HuH-7 (cell line): ENCODE data around the gene MIPOL1.
A peak's percentile ranks its signal among the peaks of the same experiment; 100 is the strongest.
"Not testable (repeated sequence)": the region's sequence is repeated elsewhere in the genome, so short reads cannot be mapped to it uniquely, and the experiment has no call there.

Source experiments
- DNase-seq: peaks from one replicate; pipeline ENCODE4 v3.0.0; 2011; ENCODE audit warnings: low spot score

MIPOL1 gene

DNA sequence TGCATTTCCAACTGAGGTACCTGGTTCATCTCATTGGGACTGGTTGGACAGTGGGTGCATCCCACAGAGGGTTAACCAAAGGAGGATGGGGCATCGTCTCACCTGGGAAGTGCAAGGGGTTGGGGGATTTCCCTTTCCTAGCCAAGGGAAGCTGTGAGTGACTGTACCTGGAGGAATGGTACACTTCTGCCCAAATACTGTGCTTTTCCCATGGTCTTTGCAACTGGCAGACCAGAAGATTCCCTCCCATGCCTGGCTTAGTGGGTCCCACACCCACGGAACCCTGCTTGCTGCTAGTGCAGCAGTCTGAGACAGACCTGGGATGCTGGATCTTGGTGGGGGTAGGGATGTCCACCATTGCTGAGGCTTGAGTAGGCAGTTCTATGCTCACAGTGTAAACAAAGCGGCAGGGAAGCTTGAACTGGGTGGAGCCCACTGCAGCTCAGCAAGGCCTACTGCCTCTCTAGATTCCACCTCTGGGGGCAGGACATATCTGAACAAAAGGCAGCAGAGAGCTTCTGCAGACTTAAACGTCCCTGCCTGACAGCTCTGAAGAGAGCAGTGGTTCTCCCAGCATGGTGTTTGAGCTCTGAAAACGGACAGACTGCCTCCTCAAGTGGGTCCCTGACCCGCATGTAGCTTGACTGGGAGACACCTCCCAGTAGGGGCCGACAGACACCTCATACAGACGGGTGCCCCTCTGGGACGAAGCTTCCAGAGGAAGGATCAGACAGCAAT is 9.7 kb upstream of the MIPOL1 start:
- DNase-seq: not testable (repeated sequence)

- DNase-seq: not testable (repeated sequence)
Measured at GRCh38 chr14:37189733-37190132, 8.0 kb upstream of the MIPOL1 start.

- no peak for DNase-seq
Measured at GRCh38 chr14:37194698-37195097, 3.0 kb upstream of the MIPOL1 start.

GRCh38 chr14:37195327-37195726 is 2.4 kb upstream of the MIPOL1 start:
- DNase-seq: no peak

DNA sequence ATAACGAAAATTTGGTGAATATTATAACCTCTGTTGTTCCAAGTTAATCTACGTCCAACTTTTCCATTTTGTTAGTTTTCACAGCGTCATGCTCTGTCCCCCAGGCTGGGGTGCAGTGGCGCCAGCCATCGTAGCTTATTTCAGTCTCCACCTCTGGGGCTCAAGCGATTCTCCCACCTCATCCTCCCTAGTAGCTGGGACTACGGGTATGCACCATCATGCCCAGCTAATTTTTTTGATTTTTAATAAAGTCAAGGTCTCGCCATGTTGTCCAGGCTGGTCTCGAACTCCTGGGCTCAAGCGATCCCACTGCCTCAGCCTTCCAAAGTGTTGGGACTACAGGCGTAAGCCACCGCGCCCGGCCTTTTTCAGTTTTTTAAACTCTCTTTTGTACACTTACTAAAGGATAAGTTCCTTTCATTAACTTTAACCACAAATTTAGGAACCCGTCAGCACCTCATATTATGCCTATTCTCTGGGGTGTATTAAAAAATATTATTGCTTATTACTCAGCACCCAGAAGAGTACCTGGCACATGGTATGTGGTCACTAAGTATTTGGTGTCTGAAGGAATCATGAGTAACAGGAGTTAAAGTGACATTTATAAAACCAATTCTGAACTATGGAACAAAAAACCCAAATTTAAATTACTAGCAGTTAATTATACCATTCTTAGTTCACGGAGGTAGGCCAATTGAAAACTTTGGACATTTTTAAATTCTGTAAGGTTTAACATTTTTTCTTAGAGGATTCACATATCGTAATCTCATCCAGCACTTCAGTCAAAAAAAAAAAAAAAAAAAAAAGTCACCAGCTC is 925 bp upstream of the MIPOL1 start:
- DNase-seq: no peak

- DNase-seq: no peak
Measured at GRCh38 chr14:37198273-37198598, 499 bp downstream of the MIPOL1 start.

- no peak for DNase-seq
Measured at GRCh38 chr14:37198907-37199306, 1.2 kb downstream of the MIPOL1 start.

GRCh38 chr14:37201724-37202123 is 4.0 kb downstream of the MIPOL1 start:
- DNase-seq: no peak

DNA sequence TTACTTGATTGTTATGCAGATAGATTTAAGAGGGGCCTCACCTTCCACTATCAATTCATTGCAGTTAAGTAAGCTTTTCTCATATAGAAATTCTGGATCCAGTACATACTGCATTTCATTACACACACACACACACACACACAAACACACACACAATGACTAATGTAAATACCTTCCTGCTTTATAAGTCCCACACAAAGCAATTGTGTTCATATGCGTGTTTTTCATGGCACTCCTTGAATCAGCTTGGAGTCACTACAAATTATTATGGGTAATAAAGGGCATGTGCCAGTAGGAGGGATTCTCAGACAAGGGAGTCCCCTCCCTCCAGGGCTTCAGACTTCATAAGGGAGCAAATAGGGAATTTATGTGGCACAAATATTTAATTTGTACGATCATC is 4.5 kb downstream of the MIPOL1 start:
- DNase-seq: no peak

DNA sequence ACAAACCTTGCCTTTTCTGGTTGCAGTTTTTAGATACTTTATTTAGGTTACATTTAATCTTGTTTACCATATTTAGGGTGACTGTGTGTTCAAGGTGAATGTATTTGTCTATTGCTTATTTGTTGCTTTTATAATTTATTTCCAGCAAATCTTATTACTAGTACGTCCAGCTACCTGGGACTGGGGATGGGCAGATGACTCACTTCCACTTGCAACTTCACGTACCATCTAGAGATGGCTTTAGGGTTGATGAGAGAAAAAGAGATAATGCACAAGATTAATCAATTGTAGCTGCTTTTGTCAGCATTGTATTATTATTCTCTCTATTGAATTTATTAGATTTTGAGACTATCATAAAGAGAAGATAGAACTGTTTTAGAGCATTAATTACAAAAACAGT is 5.1 kb downstream of the MIPOL1 start:
- no peak for DNase-seq

- DNase-seq: no peak
Measured at GRCh38 chr14:37203423-37203822, 5.7 kb downstream of the MIPOL1 start.

DNA sequence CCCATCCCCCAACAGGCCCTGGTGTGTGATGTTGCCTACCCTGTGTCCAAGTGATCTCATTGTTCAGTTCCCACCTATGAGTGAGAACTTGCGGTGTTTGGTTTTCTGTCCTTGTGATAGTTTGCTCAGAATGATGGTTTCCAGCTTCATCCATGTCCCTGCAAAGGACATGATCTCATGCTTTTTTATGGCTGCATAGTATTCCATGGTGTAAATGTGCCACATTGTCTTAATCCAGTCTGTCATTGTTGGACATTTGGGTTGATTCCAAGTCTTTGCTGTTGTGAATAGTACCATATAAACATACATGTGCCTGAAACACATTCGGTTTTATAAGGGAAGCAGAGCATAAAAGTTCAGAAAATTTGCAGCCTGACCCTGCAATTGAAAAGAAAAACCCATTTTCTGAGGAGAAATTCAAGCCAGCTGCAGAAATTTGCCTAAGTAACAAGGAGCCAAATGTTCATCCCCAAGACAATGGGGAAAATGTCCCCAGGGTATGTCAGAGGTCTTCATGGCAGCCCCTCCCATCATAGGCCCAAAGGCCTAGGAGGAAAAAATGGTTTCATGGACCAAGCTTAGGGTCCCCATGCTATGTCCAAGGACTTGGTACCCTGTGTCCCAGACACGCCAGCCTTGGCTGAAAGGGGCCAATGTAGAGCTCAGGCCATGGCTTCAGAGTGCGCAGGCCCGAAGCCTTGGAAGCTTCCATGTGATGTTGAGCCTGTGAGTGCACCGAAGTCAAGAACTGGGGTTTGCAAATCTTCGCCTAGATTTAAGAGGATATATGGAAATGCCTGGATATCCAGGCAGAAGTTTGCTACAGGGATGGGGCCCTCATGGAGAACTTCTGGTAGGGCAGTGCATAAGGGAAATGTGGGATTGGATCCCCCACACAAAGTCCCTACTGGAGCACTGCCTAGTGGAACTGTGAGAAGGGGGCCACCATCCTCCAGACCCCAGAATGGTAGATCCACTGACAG is 8.2 kb downstream of the MIPOL1 start:
- DNase-seq: not testable (repeated sequence)

DNA sequence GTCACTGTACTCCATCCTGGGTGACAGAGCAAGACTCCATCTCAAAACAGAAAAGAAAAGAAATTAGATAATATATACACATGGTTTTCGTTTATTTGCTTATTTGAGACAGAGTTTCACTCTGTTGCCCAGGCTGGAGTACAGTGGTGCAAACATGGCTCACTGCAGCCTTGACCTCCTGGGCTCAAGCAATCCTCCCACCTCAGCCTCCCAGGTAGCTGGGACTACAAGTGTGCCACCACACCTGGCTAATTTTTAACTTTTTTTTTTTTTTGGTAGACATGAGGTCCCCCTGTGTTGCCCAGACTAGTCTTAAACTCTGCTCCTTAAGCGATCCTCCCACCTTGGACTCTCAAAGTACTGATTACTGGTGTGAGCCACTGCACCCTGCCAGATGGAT is 11.9 kb downstream of the MIPOL1 start:
- not testable (repeated sequence) for DNase-seq

- no peak for DNase-seq
Measured at GRCh38 chr14:37210448-37210847, 12.7 kb downstream of the MIPOL1 start.

GRCh38 chr14:37213016-37213415 is 15.3 kb downstream of the MIPOL1 start:
- no peak for DNase-seq

DNA sequence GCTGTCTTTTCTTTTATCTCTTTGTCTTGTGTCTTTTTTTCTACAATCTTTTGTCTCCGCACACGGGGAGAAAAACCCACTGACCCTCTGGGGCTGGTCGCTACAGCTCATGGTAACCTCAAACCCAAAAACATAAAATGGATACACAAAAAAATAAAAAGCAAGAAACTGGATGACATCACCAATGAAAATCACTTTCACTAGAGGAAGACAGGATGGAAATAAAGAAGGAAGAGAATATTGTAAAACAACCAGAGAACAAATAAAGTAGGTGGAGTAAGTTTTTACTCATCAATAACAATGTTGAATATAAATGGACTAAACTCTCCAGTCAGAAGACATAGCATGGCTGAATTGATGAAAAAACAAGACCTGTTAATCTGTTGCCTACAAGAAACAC is 17.6 kb downstream of the MIPOL1 start:
- no peak for DNase-seq

DNA sequence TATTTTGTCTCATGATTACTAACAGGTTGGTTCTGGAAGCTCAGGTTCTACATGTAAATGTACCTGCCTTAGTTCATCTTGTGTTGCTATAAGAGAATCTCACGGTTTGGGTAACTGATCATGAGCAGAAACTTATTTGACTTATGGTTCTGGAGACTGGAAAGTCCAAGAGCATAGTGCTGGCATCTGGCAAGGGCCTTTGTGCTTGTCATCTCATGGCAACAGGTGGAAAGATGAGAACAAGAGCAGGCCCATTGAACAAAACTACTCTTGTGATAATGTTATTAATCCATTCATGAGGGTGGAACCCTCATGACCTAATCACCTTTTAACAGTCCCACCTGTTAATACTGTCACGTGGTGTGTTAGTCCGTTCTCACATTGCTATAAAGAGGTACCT is 23.3 kb downstream of the MIPOL1 start:
- DNase-seq: no peak

DNA sequence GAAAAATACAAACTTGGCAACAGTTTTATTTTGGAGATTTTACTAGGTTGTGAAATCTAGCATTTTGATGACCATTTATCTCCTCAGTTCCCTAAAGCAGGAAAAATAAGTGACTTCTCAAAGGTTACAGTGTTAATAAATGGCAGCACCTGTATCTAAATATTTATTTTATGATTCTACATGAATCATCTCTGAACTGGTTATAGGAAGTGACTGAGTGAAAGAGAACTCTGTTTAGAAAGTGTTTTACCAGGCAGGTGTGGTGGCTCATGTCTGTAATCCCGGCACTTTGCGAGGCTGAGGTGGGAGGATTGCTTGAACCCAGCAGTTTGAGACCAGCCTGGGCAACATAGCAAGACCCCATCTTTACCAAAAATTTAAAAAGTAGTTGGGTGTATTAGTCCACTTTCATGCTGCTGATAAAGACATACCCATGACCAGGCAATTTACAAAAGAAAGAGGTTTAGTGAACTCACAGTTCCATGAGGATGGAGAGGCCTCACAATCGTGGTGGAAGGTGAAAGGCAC is 26.3 kb downstream of the MIPOL1 start:
- no peak for DNase-seq

GRCh38 chr14:37225668-37226067 is 27.9 kb downstream of the MIPOL1 start:
- DNase-seq: not testable (repeated sequence)

GRCh38 chr14:37230551-37231194 is 32.9 kb downstream of the MIPOL1 start:
- peak; percentile 8 for DNase-seq

DNA sequence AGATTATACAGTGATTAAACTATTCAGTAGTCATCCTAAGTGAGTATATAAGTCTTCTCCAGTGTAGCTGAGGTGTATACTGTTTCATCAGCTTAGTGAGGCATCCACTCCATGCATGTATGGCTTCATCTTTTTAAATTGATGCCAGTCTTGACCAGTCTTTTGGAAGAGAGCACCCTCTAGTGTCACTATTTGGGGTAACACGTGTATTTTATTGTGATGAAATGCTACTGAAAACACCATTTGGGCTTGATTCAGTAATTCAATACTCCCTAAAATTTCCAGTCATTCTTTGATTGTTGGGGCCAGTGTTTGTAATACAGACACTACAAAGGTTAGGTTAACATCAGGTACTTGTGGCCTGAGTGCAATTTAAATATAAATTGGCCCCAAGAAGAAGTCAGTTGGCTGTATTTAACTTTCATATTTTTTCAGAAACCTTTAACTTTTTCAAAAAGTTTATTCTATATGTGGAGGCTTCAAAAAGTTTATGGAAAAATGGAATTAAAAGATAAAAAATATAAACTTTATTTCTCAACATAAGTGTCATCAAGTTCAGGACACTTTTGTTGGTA is 35.3 kb downstream of the MIPOL1 start:
- peak; percentile 15 for DNase-seq
